EL (cell line): ENCODE measurements around the gene KRTAP19-2.
"Not testable (repeated sequence)": the region's sequence is repeated elsewhere in the genome, so short reads cannot be mapped to it uniquely, and the experiment has no call there.

ENCODE experiments used
- DNase-seq: peaks from one replicate; pipeline ENCODE4 v3.0.0-alpha.2; 2016

Gene KRTAP19-2

GRCh38 chr21:30487336-30487735 lies at the start of gene KRTAP19-2:
TSS of gene KRTAP19-2 (minus strand) at chr21:30487436. CDS start at chr21:30487348, 88 bp downstream.
- DNase-seq = no peak

- DNase-seq = no peak
Measured at GRCh38 chr21:30518876-30519275, 31.6 kb upstream of the KRTAP19-2 start.

- DNase-seq = no peak
Measured at GRCh38 chr21:30515681-30516080, 28.4 kb upstream of the KRTAP19-2 start.

GRCh38 chr21:30505621-30506205 lies 18.5 kb upstream of the KRTAP19-2 start:
- DNase-seq = not testable (repeated sequence)

- DNase-seq = no peak
Measured at GRCh38 chr21:30502041-30502440, 14.8 kb upstream of the KRTAP19-2 start, which contains the start of gene KRTAP19-5. TSS of gene KRTAP19-5 (minus strand) at chr21:30502141. CDS start at chr21:30502090, 51 bp downstream.

- DNase-seq = no peak
Measured at GRCh38 chr21:30497065-30497464, 9.8 kb upstream of the KRTAP19-2 start, which contains the start of gene KRTAP19-4. TSS of gene KRTAP19-4 (minus strand) at chr21:30497165. CDS start at chr21:30497110, 55 bp downstream.

GRCh38 chr21:30491963-30492428 lies 4.8 kb upstream of the KRTAP19-2 start, which contains the start of gene KRTAP19-3:
TSS of gene KRTAP19-3 (minus strand) at chr21:30492013. CDS start at chr21:30491957, 56 bp downstream.
- no peak for DNase-seq

- no peak for DNase-seq
Measured at GRCh38 chr21:30486180-30486579, 1.1 kb downstream of the KRTAP19-2 start.

GRCh38 chr21:30482130-30482529 lies 5.1 kb downstream of the KRTAP19-2 start:
- DNase-seq = no peak

GRCh38 chr21:30480145-30480544 lies 7.1 kb downstream of the KRTAP19-2 start, which contains the start of gene KRTAP19-1:
TSS of gene KRTAP19-1 (minus strand) at chr21:30480367. CDS start at chr21:30480317, 50 bp downstream.
- no peak for DNase-seq

GRCh38 chr21:30479259-30479658 lies 8.0 kb downstream of the KRTAP19-2 start:
- no peak for DNase-seq

- DNase-seq = no peak
Measured at GRCh38 chr21:30478004-30478403, 9.2 kb downstream of the KRTAP19-2 start.

GRCh38 chr21:30468900-30469714 lies 18.1 kb downstream of the KRTAP19-2 start:
- no peak for DNase-seq

- DNase-seq = no peak
Measured at GRCh38 chr21:30463713-30464112, 23.5 kb downstream of the KRTAP19-2 start.

GRCh38 chr21:30448514-30448913 lies 38.7 kb downstream of the KRTAP19-2 start:
- DNase-seq = no peak

GRCh38 chr21:30447056-30447455 lies 40.2 kb downstream of the KRTAP19-2 start:
- no peak for DNase-seq

- DNase-seq = no peak
Measured at GRCh38 chr21:30444204-30444603, 43.0 kb downstream of the KRTAP19-2 start.

- no peak for DNase-seq
Measured at GRCh38 chr21:30443226-30443625, 44.0 kb downstream of the KRTAP19-2 start.

- DNase-seq = no peak
Measured at GRCh38 chr21:30439975-30440374, 47.3 kb downstream of the KRTAP19-2 start, which contains the start of gene KRTAP15-1. TSS of gene KRTAP15-1 (plus strand) at chr21:30440275. CDS start at chr21:30440328, 53 bp downstream.
